OCI-LY7 (cell line): ENCODE data around the gene MYF5. TPM values are rescaled to one million over a fixed set of nuclear protein-coding genes. Genes with fewer than 3 reads are reported as not detected.

Source experiments
- BruUV-seq: library from RNA; stranded (reverse); fragments of 400-500 nt; replicated peaks from 2 replicates; lab custom pipeline; 2021; lab: Mats Ljungman, UMichigan
- CTCF ChIA-PET: fragments of 300-600 bp; sonication (Branson Sonifier 250); formaldehyde crosslinking; loops from one replicate; lab custom pipeline; 2022; ENCODE audit warnings: antibody characterized with exemption; ENCODE audit not compliant: unreplicated experiment; lab: Charles Lee
- POLR2A ChIA-PET: fragments of 300-600 bp; sonication (Branson Sonifier 250); formaldehyde crosslinking; loops from one replicate; lab custom pipeline; 2022; ENCODE audit warnings: antibody characterized with exemption; lab: Charles Lee
- DNase-seq: peaks from one replicate; pipeline ENCODE4 v3.0.0-alpha.2; 2015; ENCODE audit warnings: low spot score
- H2AFZ ChIP-seq: fragments of 200-600 bp; sonication (generic), shearing (Covaris generic); 2 replicates; pipeline ENCODE4 v1.6.1; 2014; ENCODE audit warnings: mild to moderate bottlenecking, antibody characterized with exemption, low read length, moderate library complexity
- H3K27ac ChIP-seq: fragments of 200-600 bp; sonication (generic); 2 replicates; pipeline ENCODE4 v1.5.1; 2014; ENCODE audit warnings: mixed run types, low read depth, mild to moderate bottlenecking, moderate library complexity, low read length, inconsistent platforms; ENCODE audit not compliant: poor library complexity, severe bottlenecking
- H3K36me3 ChIP-seq: fragments of 200-600 bp; sonication (generic); 2 replicates; pipeline ENCODE4 v1.6.1; 2014; ENCODE audit warnings: mild to moderate bottlenecking, antibody characterized with exemption, low read length, moderate library complexity, mixed read lengths; ENCODE audit not compliant: insufficient read depth
- H3K4me1 ChIP-seq: fragments of 200-600 bp; sonication (generic); 2 replicates; pipeline ENCODE4 v1.5.1; 2014; ENCODE audit warnings: mild to moderate bottlenecking, low read length; ENCODE audit not compliant: insufficient read depth, poor library complexity, severe bottlenecking
- H3K4me2 ChIP-seq: fragments of 200-600 bp; sonication (generic); 2 replicates; pipeline ENCODE4 v1.6.1; 2014; ENCODE audit warnings: mild to moderate bottlenecking, low read length
- H3K4me3 ChIP-seq: fragments of 200-600 bp; sonication (generic); 2 replicates; pipeline ENCODE4 v1.5.1; 2014; ENCODE audit warnings: mild to moderate bottlenecking, low read depth, low read length; ENCODE audit not compliant: poor library complexity, severe bottlenecking
- H3K79me2 ChIP-seq: fragments of 200-600 bp; sonication (generic); 2 replicates; pipeline ENCODE4 v1.6.1; 2016; ENCODE audit warnings: low read depth, mild to moderate bottlenecking, low read length, moderate library complexity, mixed read lengths; ENCODE audit not compliant: insufficient read depth
- H3K9me2 ChIP-seq: fragments of 200-600 bp; sonication (generic); 2 replicates; pipeline ENCODE4 v1.6.1; 2016; ENCODE audit warnings: mild to moderate bottlenecking, low read length, mixed read lengths; ENCODE audit not compliant: insufficient read depth
- H3K9me3 ChIP-seq: fragments of 200-600 bp; sonication (generic); 2 replicates; pipeline ENCODE4 v1.6.1; 2014; ENCODE audit warnings: mild to moderate bottlenecking, mixed run types, low read length, mixed read lengths
- H4K20me1 ChIP-seq: fragments of 200-600 bp; sonication (generic); 2 replicates; pipeline ENCODE4 v1.6.1; 2014; ENCODE audit warnings: mild to moderate bottlenecking, antibody characterized with exemption, low read length, moderate library complexity, mixed read lengths; ENCODE audit not compliant: insufficient read depth
- CTCF ChIP-seq: fragments of 200-600 bp; sonication (generic); conservative IDR thresholded peaks from 2 replicates; pipeline ENCODE4 v1.5.1; 2014; ENCODE audit warnings: mild to moderate bottlenecking, antibody characterized with exemption, low read length, moderate library complexity, mixed read lengths
- EZH2phosphoT487 ChIP-seq: fragments of 200-600 bp; sonication (generic); IDR thresholded peaks from 2 replicates; pipeline ENCODE4 v1.6.1; 2018; ENCODE audit warnings: low read depth, borderline replicate concordance, mild to moderate bottlenecking, mixed run types, antibody characterized with exemption, low read length, moderate library complexity, mixed read lengths
- intact Hi-C: fragments of 100-400 bp; cut with micrococcal nuclease; formaldehyde crosslinking; loops from one replicate; pipeline ENCODE4 v1.10.0; 2022; ENCODE audit not compliant: unreplicated experiment
- total RNA-seq, 2 experiments: library from RNA; depleted of rRNA in 1 of 2; stranded (reverse); fragments of >200 nt in 1 of 2; shearing (Covaris generic) in 1 of 2; gene quantifications; 2 replicates each; pipeline ENCODE4 v1.2.3, GENCODE V29; 2014 to 2022

Gene MYF5
- total RNA-seq, 2 experiments from 2014 or later = not detected

GRCh38 chr12:80761838-80762237, 45.1 kb downstream of the MYF5 start:
- Histone ChIP-seq H2AFZ (no peak overlapping the region), H3K79me2 (no peaks in the 10 kb centered on the region), H3K27ac (no peak overlapping the region), H3K4me3 (no peak overlapping the region), H3K4me1 (peaks cover 9% of the 10 kb centered on the region), H3K9me2 (no peaks in the 10 kb centered on the region), H3K4me2 (no peak overlapping the region), H3K36me3 (no peaks in the 10 kb centered on the region), H4K20me1 (no peaks in the 10 kb centered on the region), H3K9me3 (no peaks in the 10 kb centered on the region)
- ChIA-PET POLR2A (no interaction called here), CTCF (no interaction called here)
- intact Hi-C loops = loop anchor here (5.0 kb wide), 1 partner anchor 290 kb away; no protein-coding TSS in a partner anchor
- TF ChIP-seq EZH2phosphoT487 (no peak), CTCF (no peak)
- no TSS peak for BruUV-seq
- no peak for DNase-seq

- POLR2A ChIA-PET = no interaction called here
- Histone ChIP-seq H3K4me3 (no peak overlapping the region), H4K20me1 (no peaks in the 10 kb centered on the region), H3K79me2 (no peaks in the 10 kb centered on the region), H2AFZ (no peak overlapping the region; the same call in 1 of the 2 replicates), H3K4me2 (no peak overlapping the region), H3K9me3 (no peaks in the 10 kb centered on the region), H3K9me2 (no peaks in the 10 kb centered on the region), H3K27ac (no peak overlapping the region), H3K4me1 (peaks cover 18% of the 10 kb centered on the region), H3K36me3 (no peaks in the 10 kb centered on the region)
- no peak for TF ChIP-seq EZH2phosphoT487
- peak; percentile 86 for TF ChIP-seq CTCF
- CTCF ChIA-PET = no interaction called here
- BruUV-seq = no TSS peak
- DNase-seq = peak; percentile 59
- intact Hi-C loops = loop anchor here (5.0 kb wide), 1 partner anchor 292 kb away; no protein-coding TSS in a partner anchor
Measured at GRCh38 chr12:80763874-80764273, 47.2 kb downstream of the MYF5 start.

GRCh38 chr12:80766210-80766609, 49.5 kb downstream of the MYF5 start:
- peaks cover 18% of the 10 kb centered on the region for H3K4me1 ChIP-seq
- H3K27ac ChIP-seq = no peak overlapping the region
- BruUV-seq = no TSS peak
- H3K9me3 ChIP-seq = no peaks in the 10 kb centered on the region
- H3K4me3 ChIP-seq = no peak overlapping the region
- POLR2A ChIA-PET = no interaction called here
- no peaks in the 10 kb centered on the region for H3K9me2 ChIP-seq
- no peaks in the 10 kb centered on the region for H4K20me1 ChIP-seq
- TF ChIP-seq CTCF (no peak), EZH2phosphoT487 (no peak)
- CTCF ChIA-PET = no interaction called here
- peak overlapping the region; percentile 84; the same call in 1 of the 2 replicates for H2AFZ ChIP-seq
- intact Hi-C loops = loop anchor here (5.0 kb wide), 1 partner anchor 354 kb away; no protein-coding TSS in a partner anchor
- DNase-seq = no peak
- H3K36me3 ChIP-seq = no peaks in the 10 kb centered on the region
- no peak overlapping the region for H3K4me2 ChIP-seq
- no peaks in the 10 kb centered on the region for H3K79me2 ChIP-seq
